ENCODE results near the gene PRPS1L1. TPM values are rescaled to one million over a fixed set of nuclear protein-coding genes. Genes with fewer than 3 reads are reported as not detected.

PRPS1L1 gene
- polyA plus RNA-seq, 3 donors: not detected

DNA sequence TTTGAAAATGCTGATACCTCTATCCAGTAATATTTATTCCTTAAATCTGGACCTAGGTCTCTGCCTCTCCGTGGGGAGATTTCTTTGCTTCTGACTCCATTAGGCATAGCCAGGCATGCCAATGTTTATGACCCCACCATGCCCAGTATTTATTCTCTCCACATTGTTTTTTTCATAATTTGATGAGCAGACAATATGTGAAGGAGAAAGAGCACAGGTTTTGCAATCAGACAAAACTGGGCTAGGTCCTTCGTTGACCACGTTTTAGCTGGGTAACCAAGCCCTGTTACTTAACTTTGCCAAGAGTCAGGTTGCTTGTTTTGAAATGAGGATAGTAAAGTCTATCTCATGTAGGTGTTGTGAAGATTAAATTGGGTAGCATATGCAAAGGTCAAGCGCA is 21.6 kb upstream of the PRPS1L1 start:
- H3K4me1 ChIP-seq (ENCODE audit: control insufficient read depth in 1 of 2, insufficient read depth in 2 of 2, low read length in 2 of 2): no peaks in the 10 kb centered on the region
- H3K9me3 Mint-ChIP-seq: no peaks in the 10 kb centered on the region
- H3K9ac ChIP-seq (ENCODE audit: insufficient read depth, low read length, poor library complexity, severe bottlenecking): no peak overlapping the region
- H2AFZ ChIP-seq (ENCODE audit: insufficient read depth, low read depth, low read length, poor library complexity, severe bottlenecking): no peak overlapping the region
- H3K36me3 Mint-ChIP-seq: no peaks in the 10 kb centered on the region
- H3K4me3 ChIP-seq (replicated peaks in 1 of 3; ENCODE audit: low read depth in 2 of 3, low read length in 3 of 3): no peak overlapping the region
- no peaks in the 10 kb centered on the region for H3K79me2 ChIP-seq (ENCODE audit: insufficient read depth, low read length)
- H3K27me3 Mint-ChIP-seq (ENCODE audit: low read depth in 3 of 3): no peaks in the 10 kb centered on the region
- no peak for DNase-seq
- H3K4me1 Mint-ChIP-seq: no peaks in the 10 kb centered on the region
- TF ChIP-seq, protein P1, sequence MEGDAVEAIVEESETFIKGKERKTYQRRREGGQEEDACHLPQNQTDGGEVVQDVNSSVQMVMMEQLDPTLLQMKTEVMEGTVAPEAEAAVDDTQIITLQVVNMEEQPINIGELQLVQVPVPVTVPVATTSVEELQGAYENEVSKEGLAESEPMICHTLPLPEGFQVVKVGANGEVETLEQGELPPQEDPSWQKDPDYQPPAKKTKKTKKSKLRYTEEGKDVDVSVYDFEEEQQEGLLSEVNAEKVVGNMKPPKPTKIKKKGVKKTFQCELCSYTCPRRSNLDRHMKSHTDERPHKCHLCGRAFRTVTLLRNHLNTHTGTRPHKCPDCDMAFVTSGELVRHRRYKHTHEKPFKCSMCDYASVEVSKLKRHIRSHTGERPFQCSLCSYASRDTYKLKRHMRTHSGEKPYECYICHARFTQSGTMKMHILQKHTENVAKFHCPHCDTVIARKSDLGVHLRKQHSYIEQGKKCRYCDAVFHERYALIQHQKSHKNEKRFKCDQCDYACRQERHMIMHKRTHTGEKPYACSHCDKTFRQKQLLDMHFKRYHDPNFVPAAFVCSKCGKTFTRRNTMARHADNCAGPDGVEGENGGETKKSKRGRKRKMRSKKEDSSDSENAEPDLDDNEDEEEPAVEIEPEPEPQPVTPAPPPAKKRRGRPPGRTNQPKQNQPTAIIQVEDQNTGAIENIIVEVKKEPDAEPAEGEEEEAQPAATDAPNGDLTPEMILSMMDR (IDR thresholded peaks at IDR 0.05): no peak
- H3K27me3 ChIP-seq (ENCODE audit: control insufficient read depth in 2 of 2, insufficient read depth in 2 of 2, low read length in 2 of 2): no peaks in the 10 kb centered on the region
- no peak overlapping the region for H3K4me3 Mint-ChIP-seq
- no peak overlapping the region for H3K27ac Mint-ChIP-seq
- no peak overlapping the region for H3K27ac ChIP-seq (ENCODE audit: low read depth in 1 of 2, low read length in 2 of 2)
- no peaks in the 10 kb centered on the region for H4K20me1 ChIP-seq (ENCODE audit: insufficient read depth, low read length)
- H3K36me3 ChIP-seq (replicated peaks in 1 of 2; ENCODE audit: control insufficient read depth in 1 of 2, insufficient read depth in 2 of 2, low read length in 2 of 2): no peaks in the 10 kb centered on the region
- no peaks in the 10 kb centered on the region for H3K9me3 ChIP-seq (replicated peaks in 1 of 2; ENCODE audit: control insufficient read depth in 1 of 2, insufficient read depth in 1 of 2, low read length in 2 of 2)
- WGBS (ENCODE audit: insufficient coverage): 100% methylated on average over 1 of the region's 4 CpGs
- H3K4me2 ChIP-seq (replicated peaks; ENCODE audit: extremely low read depth, low read length, poor library complexity, severe bottlenecking): no peak overlapping the region
- intact Hi-C loops (cut with micrococcal nuclease): no loop called here

DNA sequence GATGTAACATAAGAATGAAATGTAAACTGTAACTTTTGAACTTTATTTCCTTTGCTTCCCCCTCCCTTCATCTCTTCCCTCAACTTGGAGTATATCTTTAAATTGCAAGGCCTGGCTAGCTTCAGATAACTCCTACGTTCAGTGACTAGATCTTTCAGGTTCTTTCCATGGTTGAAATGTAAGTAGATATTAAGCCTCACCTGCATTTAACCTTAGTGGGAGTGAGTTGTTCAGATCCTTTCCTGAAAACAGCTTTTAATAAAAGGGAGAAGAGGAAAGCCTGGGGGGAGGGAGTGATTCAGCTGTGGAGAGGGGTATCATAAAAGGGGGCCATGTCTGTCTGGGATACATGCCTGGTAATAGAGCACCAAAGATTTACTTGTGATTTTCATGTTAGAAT is 19.0 kb upstream of the PRPS1L1 start:
- TF ChIP-seq, protein P1 (IDR thresholded peaks at IDR 0.05): no peak
- Mint-ChIP-seq H3K4me3 (no peak overlapping the region), H3K36me3 (no peaks in the 10 kb centered on the region), H3K9me3 (peaks cover 0 to 9% (median 4%) of the 10 kb centered on the region in 7 donors), H3K27me3 (ENCODE audit: low read depth in 3 of 3) (no peaks in the 10 kb centered on the region), H3K27ac (no peak overlapping the region), H3K4me1 (no peaks in the 10 kb centered on the region)
- Histone ChIP-seq H3K9me3 (replicated peaks in 1 of 2; ENCODE audit: control insufficient read depth in 1 of 2, insufficient read depth in 1 of 2, low read length in 2 of 2) (peaks cover 0 to 6% of the 10 kb centered on the region in 2 donors), H4K20me1 (ENCODE audit: insufficient read depth, low read length) (no peaks in the 10 kb centered on the region), H3K9ac (ENCODE audit: insufficient read depth, low read length, poor library complexity, severe bottlenecking) (no peak overlapping the region), H3K4me1 (ENCODE audit: control insufficient read depth in 1 of 2, insufficient read depth in 2 of 2, low read length in 2 of 2) (no peaks in the 10 kb centered on the region), H3K27ac (ENCODE audit: low read depth in 1 of 2, low read length in 2 of 2) (no peak overlapping the region), H3K27me3 (ENCODE audit: control insufficient read depth in 2 of 2, insufficient read depth in 2 of 2, low read length in 2 of 2) (no peaks in the 10 kb centered on the region), H3K4me3 (replicated peaks in 1 of 3; ENCODE audit: low read depth in 2 of 3, low read length in 3 of 3) (no peak overlapping the region), H3K79me2 (ENCODE audit: insufficient read depth, low read length) (no peaks in the 10 kb centered on the region), H2AFZ (ENCODE audit: insufficient read depth, low read depth, low read length, poor library complexity, severe bottlenecking) (no peak overlapping the region), H3K36me3 (replicated peaks in 1 of 2; ENCODE audit: control insufficient read depth in 1 of 2, insufficient read depth in 2 of 2, low read length in 2 of 2) (no peaks in the 10 kb centered on the region), H3K4me2 (replicated peaks; ENCODE audit: extremely low read depth, low read length, poor library complexity, severe bottlenecking) (no peak overlapping the region)
- intact Hi-C loops (cut with micrococcal nuclease): no loop called here
- DNase-seq: no peak
- no CpG with 5 or more reads among the region's 1 CpG for WGBS (ENCODE audit: insufficient coverage)
